HepG2 (cell line): ENCODE data around the gene IRF2. TPM values are rescaled to one million over a fixed set of nuclear protein-coding genes. Genes with fewer than 3 reads are reported as not detected.
A peak's percentile ranks its signal among the peaks of the same experiment; 100 is the strongest.

Source experiments
- ARID3A ChIP-seq: IDR thresholded peaks from 2 replicates; pipeline ENCODE4 v1.6.1; 2012; ENCODE audit warnings: low read depth, low read length, improper control_type of control experiment
- BCL6 ChIP-seq: IDR thresholded peaks from 2 replicates; pipeline ENCODE4 v1.6.1; 2016; ENCODE audit warnings: missing genetic modification reagents, missing compliant biosample characterization
- ELF3 ChIP-seq: IDR thresholded peaks from 2 replicates; pipeline ENCODE4 v1.6.1; 2016; ENCODE audit warnings: missing genetic modification reagents, missing compliant biosample characterization
- FOXA3 ChIP-seq: IDR thresholded peaks from 2 replicates; pipeline ENCODE4 v1.6.1; 2016; ENCODE audit warnings: missing genetic modification reagents, missing compliant biosample characterization
- IKZF1 ChIP-seq: fragments of 450-650 bp; IDR thresholded peaks from 2 replicates; pipeline ENCODE4 v1.7.1; 2016
- KDM2A ChIP-seq: sonication (generic); formaldehyde crosslinking; IDR thresholded peaks from 2 replicates; pipeline ENCODE4 v1.4.0; 2020; ENCODE audit warnings: low read depth, missing genetic modification reagents, borderline replicate concordance
- KLF16 ChIP-seq, 2 experiments: sonication (generic) in 1 of 2; formaldehyde crosslinking in 1 of 2; IDR thresholded peaks; 2 replicates each; pipeline versions ENCODE4 v1.6.1 to v1.8.0; 2016 to 2023; ENCODE audit warnings: missing genetic modification reagents in 2 of 2, missing compliant biosample characterization in 1 of 2
- MAF1 ChIP-seq: sonication (generic); formaldehyde crosslinking; IDR thresholded peaks from 2 replicates; pipeline ENCODE4 v1.5.0; 2020; ENCODE audit warnings: missing genetic modification reagents, borderline replicate concordance
- MAZ ChIP-seq, 2 experiments: sonication (generic) in 1 of 2; formaldehyde crosslinking in 1 of 2; IDR thresholded peaks; 2 replicates each; pipeline versions ENCODE4 v1.5.0 to v1.6.1; 2012 to 2020; ENCODE audit warnings: low read depth in 2 of 2, mild to moderate bottlenecking in 2 of 2, borderline replicate concordance in 1 of 2, improper control_type of control experiment in 1 of 2, low read length in 1 of 2, missing genetic modification reagents in 1 of 2, moderate library complexity in 1 of 2
- MYC ChIP-seq: sonication (generic); formaldehyde crosslinking; IDR thresholded peaks from 2 replicates; pipeline ENCODE4 v1.9.0; 2021; ENCODE audit warnings: missing genetic modification reagents, borderline replicate concordance
- PBX2 ChIP-seq: IDR thresholded peaks from 2 replicates; pipeline ENCODE4 v1.6.1; 2016; ENCODE audit warnings: control low read depth
- SP2 ChIP-seq: sonication (generic); formaldehyde crosslinking; IDR thresholded peaks from 2 replicates; pipeline ENCODE4 v1.5.1; 2020; ENCODE audit warnings: mild to moderate bottlenecking, missing genetic modification reagents
- SRSF1 ChIP-seq: fragments of 200-400 bp; formaldehyde crosslinking; optimal IDR thresholded peaks from 2 replicates; pipeline ENCODE3; 2017; ENCODE audit warnings: mild to moderate bottlenecking, low read depth, low read length, moderate library complexity
- TSC22D2 ChIP-seq: sonication (generic); formaldehyde crosslinking; IDR thresholded peaks from 2 replicates; pipeline ENCODE4 v1.5.1; 2020; ENCODE audit warnings: missing genetic modification reagents, mild to moderate bottlenecking, borderline replicate concordance
- ZFP1 ChIP-seq: IDR thresholded peaks from 2 replicates; pipeline ENCODE4 v1.6.1; 2016
- ZNF143 ChIP-seq: sonication (generic); formaldehyde crosslinking; IDR thresholded peaks from 2 replicates; pipeline ENCODE4 v1.4.0; 2020; ENCODE audit warnings: missing genetic modification reagents
- ZNF232 ChIP-seq: sonication (generic); formaldehyde crosslinking; IDR thresholded peaks from 2 replicates; pipeline ENCODE4 v1.4.0; 2020; ENCODE audit warnings: missing genetic modification reagents, borderline replicate concordance
- ZNF260 ChIP-seq: sonication (generic); formaldehyde crosslinking; IDR thresholded peaks from 2 replicates; pipeline ENCODE4 v1.4.0; 2020; ENCODE audit warnings: missing genetic modification reagents, low read depth, mild to moderate bottlenecking, borderline replicate concordance
- ZNF441 ChIP-seq: sonication (generic); formaldehyde crosslinking; IDR thresholded peaks from 2 replicates; pipeline ENCODE4 v1.7.0; 2021; ENCODE audit warnings: missing genetic modification reagents, borderline replicate concordance
- ZNF720 ChIP-seq: sonication (generic); formaldehyde crosslinking; IDR thresholded peaks from 2 replicates; pipeline ENCODE4 v1.4.0; 2020; ENCODE audit warnings: missing genetic modification reagents
- ZNF740 ChIP-seq: sonication (generic); formaldehyde crosslinking; IDR thresholded peaks from 2 replicates; pipeline ENCODE4 v1.4.0; 2020; ENCODE audit warnings: missing genetic modification reagents
- ZNF775 ChIP-seq: sonication (generic); formaldehyde crosslinking; IDR thresholded peaks from 2 replicates; pipeline ENCODE4 v1.4.0; 2020; ENCODE audit warnings: missing genetic modification reagents, mild to moderate bottlenecking, moderate library complexity, borderline replicate concordance
- ZSCAN31 ChIP-seq: sonication (generic); formaldehyde crosslinking; IDR thresholded peaks from 2 replicates; pipeline ENCODE4 v1.5.0; 2020; ENCODE audit warnings: low read depth, mild to moderate bottlenecking, missing genetic modification reagents
- polyA plus RNA-seq, 8 experiments: library from polyadenylated mRNA; depleted of rRNA in 3 of 8; stranded (reverse) in 7 of 8; unstranded in 1 of 8; fragments of >200 nt; fragmentation: Illumina TruSeq in 4 of 8; extraction: Trizol in 4 of 8; gene quantifications; 2 replicates each; pipeline versions ENCODE4 v1.2.1 to v1.2.3, GENCODE V29; 2011 to 2016; ENCODE audit warnings: low read depth in 4 of 8, missing spikeins in 1 of 8, mixed read lengths in 1 of 8; ENCODE audit not compliant: insufficient read depth in 1 of 8
- total RNA-seq, 5 experiments: library from RNA; depleted of rRNA; stranded (reverse); fragments of >200 nt; fragmentation: Illumina TruSeq; extraction: Trizol; gene quantifications; 2 replicates each; pipeline ENCODE4 v1.2.3, GENCODE V29; 2016; ENCODE audit warnings: low read depth in 1 of 5
- TF ChIP-seq, protein P1 (sequence below): sonication (generic); formaldehyde crosslinking; IDR thresholded peaks from 2 replicates; pipeline ENCODE4 v1.5.0; 2020; ENCODE audit warnings: mild to moderate bottlenecking, missing genetic modification reagents

IRF2 gene
- total and polyA plus RNA-seq, 2 of the 13 experiments (the other 11 are each of a cell fraction or from before 2014, with no cell fraction given): 15.5 to 28.8 TPM

- TF ChIP-seq BCL6 (peak; percentile 80), ZNF441 (CRISPR knock-in tag) (0 out of 2 replicates have a peak, but pooled peaks have one; percentile 57), ZNF740 (CRISPR knock-in tag) (no peak), SRSF1 (peak; percentile 52), ZNF775 (CRISPR knock-in tag) (peak; percentile 76; the same call in 1 of the 2 replicates), ZNF232 (CRISPR knock-in tag) (no peak), MYC (CRISPR knock-in tag) (peak; percentile 69), TSC22D2 (CRISPR knock-in tag) (no peak; the same call in 1 of the 2 replicates), SP2 (CRISPR knock-in tag) (peak; percentile 54), PBX2 (CRISPR knock-in tag) (no peak), ELF3 (CRISPR knock-in tag) (peak; percentile 84), ARID3A (no peak), IKZF1 (no peak), MAZ (IDR thresholded peaks at IDR 0.05; ENCODE audit: borderline replicate concordance, low read depth, low read length) (peak; percentile 98), MAZ (CRISPR knock-in tag; IDR thresholded peaks at IDR 0.05; ENCODE audit: low read depth) (peak; percentile 92), KDM2A (CRISPR knock-in tag) (peak; percentile 83; the same call in 1 of the 2 replicates), ZNF260 (CRISPR knock-in tag) (no peak), MAF1 (CRISPR knock-in tag) (no peak), ZFP1 (CRISPR knock-in tag) (no peak; the same call in 1 of the 2 replicates), ZNF720 (no peak), ZNF143 (CRISPR knock-in tag) (no peak), ZSCAN31 (CRISPR knock-in tag) (no peak; the same call in 1 of the 2 replicates), KLF16 (CRISPR knock-in tag; IDR thresholded peaks at IDR 0.05) (peak in 1 of 2 experiments; percentile 73; a peak in 1 of 4 replicates), FOXA3 (CRISPR knock-in tag) (peak; percentile 85)
- TF ChIP-seq, protein P1, sequence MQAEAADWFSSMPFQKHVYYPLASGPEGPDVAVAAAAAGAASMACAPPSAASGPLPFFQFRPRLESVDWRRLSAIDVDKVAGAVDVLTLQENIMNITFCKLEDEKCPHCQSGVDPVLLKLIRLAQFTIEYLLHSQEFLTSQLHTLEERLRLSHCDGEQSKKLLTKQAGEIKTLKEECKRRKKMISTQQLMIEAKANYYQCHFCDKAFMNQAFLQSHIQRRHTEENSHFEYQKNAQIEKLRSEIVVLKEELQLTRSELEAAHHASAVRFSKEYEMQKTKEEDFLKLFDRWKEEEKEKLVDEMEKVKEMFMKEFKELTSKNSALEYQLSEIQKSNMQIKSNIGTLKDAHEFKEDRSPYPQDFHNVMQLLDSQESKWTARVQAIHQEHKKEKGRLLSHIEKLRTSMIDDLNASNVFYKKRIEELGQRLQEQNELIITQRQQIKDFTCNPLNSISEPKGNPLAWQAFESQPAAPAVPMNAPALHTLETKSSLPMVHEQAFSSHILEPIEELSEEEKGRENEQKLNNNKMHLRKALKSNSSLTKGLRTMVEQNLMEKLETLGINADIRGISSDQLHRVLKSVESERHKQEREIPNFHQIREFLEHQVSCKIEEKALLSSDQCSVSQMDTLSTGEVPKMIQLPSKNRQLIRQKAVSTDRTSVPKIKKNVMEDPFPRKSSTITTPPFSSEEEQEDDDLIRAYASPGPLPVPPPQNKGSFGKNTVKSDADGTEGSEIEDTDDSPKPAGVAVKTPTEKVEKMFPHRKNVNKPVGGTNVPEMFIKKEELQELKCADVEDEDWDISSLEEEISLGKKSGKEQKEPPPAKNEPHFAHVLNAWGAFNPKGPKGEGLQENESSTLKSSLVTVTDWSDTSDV (CRISPR knock-in tag): no peak
Observed at GRCh38 chr4:184474263-184475095, at the start of gene IRF2 (continued).
